HepG2 (cell line): ENCODE results near the gene PPP4R4. TPM values are rescaled to one million over a fixed set of nuclear protein-coding genes. Genes with fewer than 3 reads are reported as not detected.

Experiments used
- ATM ChIP-seq: fragments of 450-650 bp; IDR thresholded peaks from 2 replicates; pipeline ENCODE4 v1.7.1; 2017; ENCODE audit warnings: mild to moderate bottlenecking, borderline replicate concordance
- CAMTA2 ChIP-seq: sonication (generic); formaldehyde crosslinking; IDR thresholded peaks from 2 replicates; pipeline ENCODE4 v1.4.0; 2020; ENCODE audit warnings: mild to moderate bottlenecking, missing genetic modification reagents, borderline replicate concordance
- FOXA3 ChIP-seq: IDR thresholded peaks from 2 replicates; pipeline ENCODE4 v1.6.1; 2016; ENCODE audit warnings: missing genetic modification reagents, missing compliant biosample characterization
- GZF1 ChIP-seq: sonication (generic); formaldehyde crosslinking; IDR thresholded peaks from 2 replicates; pipeline ENCODE4 v1.5.1; 2020; ENCODE audit warnings: mild to moderate bottlenecking, missing genetic modification reagents
- HOXD1 ChIP-seq: sonication (generic); formaldehyde crosslinking; IDR thresholded peaks from 2 replicates; pipeline ENCODE4 v1.5.0; 2020; ENCODE audit warnings: missing genetic modification reagents
- KDM4B ChIP-seq: sonication (generic); formaldehyde crosslinking; IDR thresholded peaks from 2 replicates; pipeline ENCODE4 v1.4.0; 2020; ENCODE audit warnings: missing genetic modification reagents
- MAFF ChIP-seq: IDR thresholded peaks from 2 replicates; pipeline ENCODE4 v1.6.1; 2011; ENCODE audit warnings: low read depth, low read length, improper control_type of control experiment
- MBD4 ChIP-seq: IDR thresholded peaks from 2 replicates; pipeline ENCODE4 v1.6.1; 2012; ENCODE audit warnings: low read length, inconsistent platforms, borderline replicate concordance
- SAFB2 ChIP-seq: sonication (generic); formaldehyde crosslinking; IDR thresholded peaks from 2 replicates; pipeline ENCODE4 v1.5.1; 2020; ENCODE audit warnings: missing genetic modification reagents, low read depth, mild to moderate bottlenecking, borderline replicate concordance
- ZBTB44 ChIP-seq: sonication (generic); formaldehyde crosslinking; IDR thresholded peaks from 2 replicates; pipeline ENCODE4 v1.4.0; 2020; ENCODE audit warnings: missing genetic modification reagents
- ZNF17 ChIP-seq: sonication (generic); formaldehyde crosslinking; IDR thresholded peaks from 2 replicates; pipeline ENCODE4 v1.5.0; 2020; ENCODE audit warnings: mild to moderate bottlenecking, missing genetic modification reagents
- ZNF230 ChIP-seq: sonication (generic); formaldehyde crosslinking; IDR thresholded peaks from 2 replicates; pipeline ENCODE4 v1.4.0; 2020; ENCODE audit warnings: mild to moderate bottlenecking, missing genetic modification reagents
- ZNF251 ChIP-seq: sonication (generic); formaldehyde crosslinking; IDR thresholded peaks from 2 replicates; pipeline ENCODE4 v1.9.0; 2021; ENCODE audit warnings: mild to moderate bottlenecking, missing genetic modification reagents
- ZNF292 ChIP-seq: sonication (generic); formaldehyde crosslinking; IDR thresholded peaks from 2 replicates; pipeline ENCODE4 v1.8.1; 2022; ENCODE audit warnings: mild to moderate bottlenecking, low read depth, missing genetic modification reagents, borderline replicate concordance
- ZNF572 ChIP-seq: sonication (generic); formaldehyde crosslinking; IDR thresholded peaks from 2 replicates; pipeline ENCODE4 v1.5.1; 2020; ENCODE audit warnings: mild to moderate bottlenecking, missing genetic modification reagents
- ZNF878 ChIP-seq: sonication (generic); formaldehyde crosslinking; IDR thresholded peaks from 2 replicates; pipeline ENCODE4 v1.8.1; 2023; ENCODE audit warnings: mild to moderate bottlenecking, missing genetic modification reagents, moderate library complexity
- polyA plus RNA-seq, 8 experiments: library from polyadenylated mRNA; depleted of rRNA in 3 of 8; stranded (reverse) in 7 of 8; unstranded in 1 of 8; fragments of >200 nt; fragmentation: Illumina TruSeq in 4 of 8; extraction: Trizol in 4 of 8; gene quantifications; 2 replicates each; pipeline versions ENCODE4 v1.2.1 to v1.2.3, GENCODE V29; 2011 to 2016; ENCODE audit warnings: low read depth in 4 of 8, missing spikeins in 1 of 8, mixed read lengths in 1 of 8; ENCODE audit not compliant: insufficient read depth in 1 of 8
- total RNA-seq, 5 experiments: library from RNA; depleted of rRNA; stranded (reverse); fragments of >200 nt; fragmentation: Illumina TruSeq; extraction: Trizol; gene quantifications; 2 replicates each; pipeline ENCODE4 v1.2.3, GENCODE V29; 2016; ENCODE audit warnings: low read depth in 1 of 5
- TF ChIP-seq, protein P1 (sequence below): sonication (generic); formaldehyde crosslinking; IDR thresholded peaks from 2 replicates; pipeline ENCODE4 v1.4.0; 2020; ENCODE audit warnings: missing genetic modification reagents
- TF ChIP-seq, protein P2 (sequence below): sonication (generic); formaldehyde crosslinking; IDR thresholded peaks from 2 replicates; pipeline ENCODE4 v1.4.0; 2020; ENCODE audit warnings: missing genetic modification reagents

Gene PPP4R4
- total and polyA plus RNA-seq, 2 of the 13 experiments (the other 11 are each of a cell fraction or from before 2014, with no cell fraction given), result 9.5 to 19.8 TPM

GRCh38 chr14:94136575-94137331, 37.4 kb upstream of the PPP4R4 start (continued):
- TF ChIP-seq GZF1 (CRISPR knock-in tag) (no peak), ZNF17 (CRISPR knock-in tag) (no peak), KDM4B (CRISPR knock-in tag) (peak; percentile 66; the same call in 1 of the 2 replicates), ZBTB44 (CRISPR knock-in tag) (no peak), ZNF878 (CRISPR knock-in tag) (no peak), MBD4 (no peak), MAFF (no peak), SAFB2 (CRISPR knock-in tag) (no peak), CAMTA2 (CRISPR knock-in tag) (no peak), FOXA3 (CRISPR knock-in tag) (0 out of 2 replicates have a peak, but pooled peaks have one; percentile 27), HOXD1 (no peak), ATM (no peak), ZNF230 (no peak), ZNF292 (no peak), ZNF251 (CRISPR knock-in tag) (no peak), ZNF572 (no peak)
- TF ChIP-seq, protein P1, sequence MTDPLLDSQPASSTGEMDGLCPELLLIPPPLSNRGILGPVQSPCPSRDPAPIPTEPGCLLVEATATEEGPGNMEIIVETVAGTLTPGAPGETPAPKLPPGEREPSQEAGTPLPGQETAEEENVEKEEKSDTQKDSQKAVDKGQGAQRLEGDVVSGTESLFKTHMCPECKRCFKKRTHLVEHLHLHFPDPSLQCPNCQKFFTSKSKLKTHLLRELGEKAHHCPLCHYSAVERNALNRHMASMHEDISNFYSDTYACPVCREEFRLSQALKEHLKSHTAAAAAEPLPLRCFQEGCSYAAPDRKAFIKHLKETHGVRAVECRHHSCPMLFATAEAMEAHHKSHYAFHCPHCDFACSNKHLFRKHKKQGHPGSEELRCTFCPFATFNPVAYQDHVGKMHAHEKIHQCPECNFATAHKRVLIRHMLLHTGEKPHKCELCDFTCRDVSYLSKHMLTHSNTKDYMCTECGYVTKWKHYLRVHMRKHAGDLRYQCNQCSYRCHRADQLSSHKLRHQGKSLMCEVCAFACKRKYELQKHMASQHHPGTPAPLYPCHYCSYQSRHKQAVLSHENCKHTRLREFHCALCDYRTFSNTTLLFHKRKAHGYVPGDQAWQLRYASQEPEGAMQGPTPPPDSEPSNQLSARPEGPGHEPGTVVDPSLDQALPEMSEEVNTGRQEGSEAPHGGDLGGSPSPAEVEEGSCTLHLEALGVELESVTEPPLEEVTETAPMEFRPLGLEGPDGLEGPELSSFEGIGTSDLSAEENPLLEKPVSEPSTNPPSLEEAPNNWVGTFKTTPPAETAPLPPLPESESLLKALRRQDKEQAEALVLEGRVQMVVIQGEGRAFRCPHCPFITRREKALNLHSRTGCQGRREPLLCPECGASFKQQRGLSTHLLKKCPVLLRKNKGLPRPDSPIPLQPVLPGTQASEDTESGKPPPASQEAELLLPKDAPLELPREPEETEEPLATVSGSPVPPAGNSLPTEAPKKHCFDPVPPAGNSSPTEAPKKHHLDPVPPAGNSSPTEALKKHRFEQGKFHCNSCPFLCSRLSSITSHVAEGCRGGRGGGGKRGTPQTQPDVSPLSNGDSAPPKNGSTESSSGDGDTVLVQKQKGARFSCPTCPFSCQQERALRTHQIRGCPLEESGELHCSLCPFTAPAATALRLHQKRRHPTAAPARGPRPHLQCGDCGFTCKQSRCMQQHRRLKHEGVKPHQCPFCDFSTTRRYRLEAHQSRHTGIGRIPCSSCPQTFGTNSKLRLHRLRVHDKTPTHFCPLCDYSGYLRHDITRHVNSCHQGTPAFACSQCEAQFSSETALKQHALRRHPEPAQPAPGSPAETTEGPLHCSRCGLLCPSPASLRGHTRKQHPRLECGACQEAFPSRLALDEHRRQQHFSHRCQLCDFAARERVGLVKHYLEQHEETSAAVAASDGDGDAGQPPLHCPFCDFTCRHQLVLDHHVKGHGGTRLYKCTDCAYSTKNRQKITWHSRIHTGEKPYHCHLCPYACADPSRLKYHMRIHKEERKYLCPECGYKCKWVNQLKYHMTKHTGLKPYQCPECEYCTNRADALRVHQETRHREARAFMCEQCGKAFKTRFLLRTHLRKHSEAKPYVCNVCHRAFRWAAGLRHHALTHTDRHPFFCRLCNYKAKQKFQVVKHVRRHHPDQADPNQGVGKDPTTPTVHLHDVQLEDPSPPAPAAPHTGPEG (CRISPR knock-in tag), result peak; percentile 73; the same call in 1 of the 2 replicates
- TF ChIP-seq, protein P2, sequence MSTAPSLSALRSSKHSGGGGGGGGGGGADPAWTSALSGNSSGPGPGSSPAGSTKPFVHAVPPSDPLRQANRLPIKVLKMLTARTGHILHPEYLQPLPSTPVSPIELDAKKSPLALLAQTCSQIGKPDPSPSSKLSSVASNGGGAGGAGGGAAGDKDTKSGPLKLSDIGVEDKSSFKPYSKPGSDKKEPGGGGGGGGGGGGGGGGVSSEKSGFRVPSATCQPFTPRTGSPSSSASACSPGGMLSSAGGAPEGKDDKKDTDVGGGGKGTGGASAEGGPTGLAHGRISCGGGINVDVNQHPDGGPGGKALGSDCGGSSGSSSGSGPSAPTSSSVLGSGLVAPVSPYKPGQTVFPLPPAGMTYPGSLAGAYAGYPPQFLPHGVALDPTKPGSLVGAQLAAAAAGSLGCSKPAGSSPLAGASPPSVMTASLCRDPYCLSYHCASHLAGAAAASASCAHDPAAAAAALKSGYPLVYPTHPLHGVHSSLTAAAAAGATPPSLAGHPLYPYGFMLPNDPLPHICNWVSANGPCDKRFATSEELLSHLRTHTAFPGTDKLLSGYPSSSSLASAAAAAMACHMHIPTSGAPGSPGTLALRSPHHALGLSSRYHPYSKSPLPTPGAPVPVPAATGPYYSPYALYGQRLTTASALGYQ (CRISPR knock-in tag), result no peak
